ENCODE data around the gene KRTAP5-7.

DNA sequence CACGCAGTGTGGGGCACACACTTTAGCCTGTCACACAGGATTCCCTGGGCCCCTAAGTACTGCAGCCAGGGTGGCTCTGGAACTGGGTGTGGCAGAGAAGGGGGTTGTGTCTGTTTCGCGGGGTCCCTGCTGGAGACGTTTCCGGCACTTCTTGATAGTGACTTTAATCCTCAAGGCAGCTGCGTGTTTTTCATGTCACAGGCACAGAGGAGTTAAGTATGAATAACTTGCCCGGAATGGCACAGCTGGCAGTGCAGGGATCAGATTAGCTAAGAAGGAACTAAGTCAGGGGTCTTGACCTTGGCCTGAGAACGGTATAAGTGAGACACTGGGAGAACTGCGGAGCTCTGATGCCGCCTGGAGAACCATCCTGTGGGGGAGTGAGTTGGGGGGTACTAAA is 7.5 kb upstream of the KRTAP5-7 start:
- TF ChIP-seq CTCF (conservative IDR thresholded peaks at IDR 0.05; ENCODE audit: low read depth in 2 of 2) (no peak), EZH2 (IDR thresholded peaks at IDR 0.05; ENCODE audit: low read depth, unreplicated experiment) (no peak), POLR2AphosphoS5 (IDR thresholded peaks at IDR 0.05; ENCODE audit: low read depth) (no peak), EZH2phosphoT487 (IDR thresholded peaks at IDR 0.05; ENCODE audit: unreplicated experiment) (no peak), JUNB (IDR thresholded peaks at IDR 0.05; ENCODE audit: unreplicated experiment) (no peak), NANOG (IDR thresholded peaks at IDR 0.05; ENCODE audit: borderline replicate concordance) (no peak), REST (IDR thresholded peaks at IDR 0.05; ENCODE audit: unreplicated experiment) (no peak), CREB1 (CRISPR knock-in tag; IDR thresholded peaks at IDR 0.05; ENCODE audit: low read depth) (no peak), ZNF331 (CRISPR knock-in tag; IDR thresholded peaks at IDR 0.05; ENCODE audit: low read depth) (no peak), ZNF462 (CRISPR knock-in tag; IDR thresholded peaks at IDR 0.05) (no peak), STAT1 (IDR thresholded peaks at IDR 0.05; ENCODE audit: unreplicated experiment) (no peak)
- TF ChIP-seq, protein P1, sequence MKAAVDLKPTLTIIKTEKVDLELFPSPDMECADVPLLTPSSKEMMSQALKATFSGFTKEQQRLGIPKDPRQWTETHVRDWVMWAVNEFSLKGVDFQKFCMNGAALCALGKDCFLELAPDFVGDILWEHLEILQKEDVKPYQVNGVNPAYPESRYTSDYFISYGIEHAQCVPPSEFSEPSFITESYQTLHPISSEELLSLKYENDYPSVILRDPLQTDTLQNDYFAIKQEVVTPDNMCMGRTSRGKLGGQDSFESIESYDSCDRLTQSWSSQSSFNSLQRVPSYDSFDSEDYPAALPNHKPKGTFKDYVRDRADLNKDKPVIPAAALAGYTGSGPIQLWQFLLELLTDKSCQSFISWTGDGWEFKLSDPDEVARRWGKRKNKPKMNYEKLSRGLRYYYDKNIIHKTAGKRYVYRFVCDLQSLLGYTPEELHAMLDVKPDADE (IDR thresholded peaks at IDR 0.05), result no peak
